Neutrophil (primary cell): Measurements from ENCODE around the gene C2CD4B.

Experiments used
- H3K27ac ChIP-seq: fragments of 200-600 bp; sonication (generic); 2 replicates; pipeline ENCODE4 v1.5.1; 2016; ENCODE audit warnings: mild to moderate bottlenecking, moderate library complexity
- H3K27me3 ChIP-seq: fragments of 200-600 bp; sonication (generic); 2 replicates; pipeline ENCODE4 v1.6.0; 2016; ENCODE audit warnings: mild to moderate bottlenecking
- H3K36me3 ChIP-seq: fragments of 200-600 bp; sonication (generic); 2 replicates; pipeline ENCODE4 v1.5.1; 2017
- H3K4me1 ChIP-seq, 2 experiments: fragments of 200-600 bp in 1 of 2; sonication (generic) in 1 of 2; 1 replicate in 1 of 2; 2 replicates in 1 of 2; pipeline versions ENCODE4 v1.5.1 to v1.6.1; 2013 to 2016; ENCODE audit warnings: low read depth in 1 of 2, low read length in 1 of 2, mild to moderate bottlenecking in 1 of 2, moderate library complexity in 1 of 2; ENCODE audit not compliant: control insufficient read depth in 1 of 2, insufficient read depth in 1 of 2
- H3K4me3 ChIP-seq, 2 experiments: fragments of 200-600 bp in 1 of 2; sonication (generic) in 1 of 2; 1 replicate in 1 of 2; 2 replicates in 1 of 2; pipeline ENCODE4 v1.5.1; 2013 to 2016; ENCODE audit warnings: low read depth in 1 of 2, low read length in 1 of 2, mild to moderate bottlenecking in 1 of 2, moderate library complexity in 1 of 2
- H3K9me3 ChIP-seq: fragments of 200-600 bp; sonication (generic); 2 replicates; pipeline ENCODE4 v1.5.1; 2016
- CTCF ChIP-seq: fragments of 200-600 bp; sonication (generic); IDR thresholded peaks from 2 replicates; pipeline ENCODE4 v1.5.1; 2016; ENCODE audit warnings: antibody characterized with exemption

The C2CD4B gene

GRCh38 chr15:62142736-62143135, 22.3 kb downstream of the C2CD4B start:
- Histone ChIP-seq H3K9me3 (no peaks in the 10 kb centered on the region), H3K27me3 (peaks cover 11% of the 10 kb centered on the region), H3K36me3 (no peaks in the 10 kb centered on the region), H3K4me1 (no peaks in the 10 kb centered on the region), H3K27ac (no peak overlapping the region), H3K4me3 (no peak overlapping the region)
- no peak for TF ChIP-seq CTCF

DNA sequence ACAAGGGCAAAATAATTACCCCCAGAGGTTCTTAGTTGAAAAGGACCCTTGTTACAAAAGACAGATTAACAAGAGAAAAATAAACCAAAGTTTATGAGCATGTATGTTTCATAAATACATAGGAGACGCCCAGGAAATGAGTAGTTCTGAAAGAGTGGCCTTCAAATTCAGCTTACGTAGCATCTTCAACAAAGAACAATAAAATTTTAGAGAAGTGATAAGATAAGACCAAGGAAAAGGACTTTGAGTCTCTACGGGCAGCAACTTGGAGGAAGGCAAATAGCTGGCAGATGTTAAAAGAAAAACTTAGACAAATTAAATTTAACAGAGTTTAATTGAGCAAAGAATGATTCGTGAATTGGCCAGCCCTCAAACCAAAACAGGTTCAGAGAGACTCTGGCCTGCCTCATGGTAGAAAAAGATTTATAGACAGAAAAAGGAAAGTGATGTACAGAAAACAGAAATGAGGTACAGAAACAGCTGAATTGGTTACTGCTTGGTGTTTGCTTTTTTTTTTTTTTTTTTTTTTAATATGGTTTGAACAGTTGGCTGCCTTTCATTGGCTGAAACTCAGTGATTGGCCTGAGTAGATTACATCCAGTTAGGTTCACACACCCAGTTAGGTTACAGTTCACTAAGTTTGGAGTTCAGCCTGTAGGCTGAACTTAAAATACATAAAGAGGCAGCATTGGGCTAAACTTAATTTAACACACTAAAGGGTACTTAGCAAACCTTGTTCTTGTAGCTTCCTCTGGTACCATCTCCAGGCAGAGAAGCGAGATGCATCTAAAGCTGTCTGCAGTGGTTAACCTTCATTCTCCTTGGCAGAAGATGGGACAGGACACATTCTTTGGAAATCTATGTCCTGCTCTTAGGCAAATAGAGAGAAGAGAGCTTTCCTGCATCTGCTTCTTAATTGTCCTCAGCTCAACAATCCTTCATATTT, 23.2 kb downstream of the C2CD4B start:
- Histone ChIP-seq H3K27ac (no peak overlapping the region), H3K4me1 (no peaks in the 10 kb centered on the region), H3K36me3 (no peaks in the 10 kb centered on the region), H3K27me3 (peaks cover 11% of the 10 kb centered on the region), H3K9me3 (no peaks in the 10 kb centered on the region), H3K4me3 (no peak overlapping the region)
- TF ChIP-seq CTCF, result no peak

DNA sequence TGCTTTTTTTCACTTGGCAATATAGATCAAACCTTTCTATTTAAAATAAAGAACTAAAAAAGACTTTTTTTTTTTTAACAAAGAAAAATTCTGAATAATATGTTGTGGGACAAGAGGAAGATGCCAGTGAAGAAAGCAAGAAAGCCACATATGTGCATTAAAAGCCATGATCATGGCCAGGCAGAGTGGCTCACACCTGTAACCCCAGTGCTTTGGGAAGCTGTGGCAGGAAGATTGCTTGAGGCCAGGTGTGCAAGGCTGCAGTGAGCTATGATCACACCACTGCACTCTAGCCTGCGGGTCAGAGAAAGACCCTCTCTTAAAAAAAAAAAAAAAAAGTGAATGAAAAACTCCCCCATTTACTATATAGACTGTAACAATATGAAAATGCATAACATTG, 23.9 kb downstream of the C2CD4B start:
- Histone ChIP-seq H3K36me3 (no peaks in the 10 kb centered on the region), H3K9me3 (no peaks in the 10 kb centered on the region), H3K27ac (no peak overlapping the region), H3K27me3 (peaks cover 11% of the 10 kb centered on the region), H3K4me1 (no peaks in the 10 kb centered on the region), H3K4me3 (no peak overlapping the region)
- TF ChIP-seq CTCF, result no peak

GRCh38 chr15:62138124-62138523, 27.0 kb downstream of the C2CD4B start:
- no peaks in the 10 kb centered on the region for H3K36me3 ChIP-seq
- H3K9me3 ChIP-seq, result no peaks in the 10 kb centered on the region
- no peaks in the 10 kb centered on the region for H3K4me1 ChIP-seq
- no peak for TF ChIP-seq CTCF
- H3K27ac ChIP-seq, result no peak overlapping the region
- H3K27me3 ChIP-seq, result peaks cover 11% of the 10 kb centered on the region
- H3K4me3 ChIP-seq, result no peak overlapping the region

DNA sequence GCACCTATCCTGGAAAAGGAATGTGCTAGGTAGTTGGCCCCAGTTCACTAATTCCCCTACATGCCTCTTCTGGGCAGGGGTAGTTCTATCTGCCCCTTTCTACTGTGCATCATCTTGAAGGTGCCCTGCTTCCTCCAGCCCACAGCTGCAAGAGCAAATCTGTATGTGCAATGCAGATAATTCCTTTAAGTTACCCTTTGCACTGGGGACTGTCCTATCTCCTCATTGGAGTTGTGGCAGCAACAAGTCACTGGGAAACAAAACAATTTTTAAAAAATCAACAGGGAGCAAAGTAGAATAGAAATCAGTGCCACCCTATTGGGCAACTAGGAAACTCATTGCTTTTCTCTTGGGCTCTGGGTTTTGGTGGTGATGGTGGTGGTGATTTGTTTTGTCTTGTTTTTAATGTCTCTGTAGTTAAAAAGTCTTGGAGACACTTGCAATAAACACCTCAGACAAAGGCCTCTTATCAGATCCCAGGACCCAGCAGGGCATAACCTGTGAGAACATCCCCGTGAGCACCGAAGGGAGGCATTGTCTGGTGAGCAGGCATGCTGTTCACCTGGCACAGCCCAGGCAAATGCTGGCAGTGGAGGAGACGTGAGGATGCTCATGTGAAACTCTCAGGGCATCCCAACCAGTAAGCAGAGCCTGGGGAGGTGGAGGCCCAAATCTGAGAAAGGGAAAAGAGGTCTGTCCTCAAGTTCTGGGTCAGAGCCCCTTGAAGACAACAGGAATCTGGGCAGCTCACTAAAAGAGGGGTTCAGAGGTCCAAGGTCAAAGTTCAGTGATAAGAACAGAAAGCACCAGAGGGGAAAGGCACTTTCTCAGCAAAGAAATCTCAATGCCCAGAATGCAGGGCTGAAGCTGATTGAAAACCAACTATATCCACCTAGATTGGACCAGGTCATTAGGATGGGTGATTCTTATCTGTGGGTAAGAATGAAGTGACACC, 27.9 kb downstream of the C2CD4B start:
- no peaks in the 10 kb centered on the region for H3K4me1 ChIP-seq
- peaks cover 11% of the 10 kb centered on the region for H3K27me3 ChIP-seq
- no peak overlapping the region for H3K27ac ChIP-seq
- no peak for TF ChIP-seq CTCF
- no peaks in the 10 kb centered on the region for H3K9me3 ChIP-seq
- no peaks in the 10 kb centered on the region for H3K36me3 ChIP-seq
- no peak overlapping the region for H3K4me3 ChIP-seq
